Fibroblast of skin of abdomen (primary cell): Measurements from ENCODE around the gene CCDC30.

Experiments used
- DNase-seq: peaks from one replicate; pipeline ENCODE4 v3.0.0-alpha.2; 2013

CCDC30 gene

GRCh38 chr1:42698081-42698813 is 235.2 kb downstream of the CCDC30 start:
- no peak for DNase-seq

DNA sequence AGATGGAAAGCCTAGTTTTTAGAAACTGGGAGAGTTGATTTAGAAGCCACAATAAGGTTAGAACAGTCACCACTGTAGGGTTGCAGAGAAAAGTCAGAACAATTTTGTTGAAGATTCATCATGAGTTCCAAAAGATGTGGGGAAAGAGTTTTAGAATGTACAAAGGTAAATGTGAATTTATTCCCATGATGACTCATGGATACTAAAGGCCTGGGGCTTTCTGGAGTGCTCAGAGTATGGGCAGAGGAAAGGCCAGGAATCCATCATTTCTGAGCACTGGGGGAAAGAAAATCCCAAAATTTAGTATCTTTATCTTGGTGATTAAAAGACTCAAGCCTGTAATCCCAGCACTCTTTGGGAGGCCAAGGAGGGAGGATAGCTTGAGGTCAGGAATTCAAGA is 236.9 kb downstream of the CCDC30 start:
- DNase-seq, result no peak

DNA sequence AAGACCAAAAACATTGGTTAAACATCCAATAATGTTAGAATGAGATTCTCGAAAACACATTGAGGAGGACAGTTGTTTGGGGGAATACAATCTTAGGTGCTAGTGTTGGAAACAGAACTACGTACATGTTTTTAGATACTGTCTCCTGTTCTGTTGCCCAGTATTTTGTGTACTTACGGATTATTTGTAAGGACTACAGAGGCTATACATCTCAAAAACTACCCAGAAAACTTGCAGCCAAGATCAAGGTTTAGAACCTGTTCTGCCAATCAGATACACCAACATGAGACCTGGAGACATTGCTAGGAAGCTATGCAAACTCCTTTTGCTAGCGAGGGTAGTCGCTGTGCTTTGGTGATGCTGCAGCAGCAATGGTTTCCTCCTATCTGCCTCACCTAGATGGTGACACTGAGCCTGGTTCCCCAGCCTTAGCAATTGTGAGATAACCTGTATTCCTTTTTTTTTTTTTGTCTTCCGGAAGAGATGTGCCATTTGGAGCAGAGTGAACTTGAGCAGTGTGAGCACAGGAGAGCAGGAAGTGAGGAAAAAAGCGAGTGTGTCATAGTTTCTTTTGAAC is 240.9 kb downstream of the CCDC30 start:
- no peak for DNase-seq
